ENCODE results near the gene GRAMD4. TPM values are rescaled to one million over a fixed set of nuclear protein-coding genes. Genes with fewer than 3 reads are reported as not detected.

The GRAMD4 gene
- total RNA-seq, 1 experiment from 2014 or later, result 23.4 TPM

GRCh38 chr22:46656856-46657654 is 36.9 kb downstream of the GRAMD4 start:
- no TSS peak for BruUV-seq (replicated peaks)
- no peak for TF ChIP-seq CTCF (IDR thresholded peaks at IDR 0.05; ENCODE audit: insufficient read depth in 1 of 2, low read depth in 1 of 2, low read length in 1 of 2, severe bottlenecking in 1 of 2, unreplicated experiment in 1 of 2)
- intact Hi-C loops (cut with micrococcal nuclease; ENCODE audit: unreplicated experiment), result no loop called here
- Mint-ChIP-seq H3K4me3 (ENCODE audit: unreplicated experiment) (no peak overlapping the region), H3K27ac (ENCODE audit: unreplicated experiment) (no peak overlapping the region), H3K9me3 (ENCODE audit: unreplicated experiment) (no peaks in the 10 kb centered on the region), H3K27me3 (ENCODE audit: insufficient read depth, unreplicated experiment) (no peaks in the 10 kb centered on the region), H3K4me1 (ENCODE audit: low read depth, unreplicated experiment) (peaks cover 9% of the 10 kb centered on the region), H3K36me3 (ENCODE audit: insufficient read depth, unreplicated experiment) (no peaks in the 10 kb centered on the region)
- no peak overlapping the region for H3K4me3 ChIP-seq (ENCODE audit: low read depth, low read length)
- no peaks in the 10 kb centered on the region for H3K9me3 ChIP-seq
- no peaks in the 10 kb centered on the region for H3K36me3 ChIP-seq (ENCODE audit: control insufficient read depth, insufficient read depth, low read length)
- ChIA-PET POLR2A (no interaction called here), CTCF (no interaction called here)
- H3K27me3 ChIP-seq (replicated peaks; ENCODE audit: control insufficient read depth, insufficient read depth, low read length), result no peaks in the 10 kb centered on the region
- DNase-seq, result no peak
- peaks cover 18% of the 10 kb centered on the region for H3K4me1 ChIP-seq

DNA sequence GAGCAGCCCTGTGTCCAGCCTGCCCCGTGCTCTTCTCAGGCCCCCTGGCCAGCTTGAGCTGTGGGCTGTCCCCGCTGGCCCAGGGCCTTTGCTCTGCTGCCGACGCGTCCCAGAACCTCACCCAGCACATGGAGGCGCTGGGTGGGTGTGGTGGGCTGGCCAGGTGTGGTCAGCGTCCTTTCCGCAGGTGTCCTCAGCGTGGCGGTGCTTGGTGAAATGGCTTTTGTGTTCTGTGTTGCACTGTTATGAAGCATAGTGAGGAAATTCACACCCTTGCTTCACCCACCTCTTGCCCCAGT is 37.4 kb downstream of the GRAMD4 start:
- H3K4me1 ChIP-seq, result peaks cover 12% of the 10 kb centered on the region
- intact Hi-C loops (cut with micrococcal nuclease; ENCODE audit: unreplicated experiment), result no loop called here
- no peak overlapping the region for H3K4me3 ChIP-seq (ENCODE audit: low read depth, low read length)
- no peaks in the 10 kb centered on the region for H3K27me3 ChIP-seq (replicated peaks; ENCODE audit: control insufficient read depth, insufficient read depth, low read length)
- H3K36me3 Mint-ChIP-seq (ENCODE audit: insufficient read depth, unreplicated experiment), result no peaks in the 10 kb centered on the region
- H3K36me3 ChIP-seq (ENCODE audit: control insufficient read depth, insufficient read depth, low read length), result no peaks in the 10 kb centered on the region
- POLR2A ChIA-PET, result no interaction called here
- H3K4me3 Mint-ChIP-seq (ENCODE audit: unreplicated experiment), result no peak overlapping the region
- no peaks in the 10 kb centered on the region for H3K27me3 Mint-ChIP-seq (ENCODE audit: insufficient read depth, unreplicated experiment)
- H3K4me1 Mint-ChIP-seq (ENCODE audit: low read depth, unreplicated experiment), result peaks cover 5% of the 10 kb centered on the region
- TF ChIP-seq CTCF (IDR thresholded peaks at IDR 0.05; ENCODE audit: insufficient read depth in 1 of 2, low read depth in 1 of 2, low read length in 1 of 2, severe bottlenecking in 1 of 2, unreplicated experiment in 1 of 2), result no peak
- H3K9me3 ChIP-seq, result no peaks in the 10 kb centered on the region
- CTCF ChIA-PET, result no interaction called here
- H3K9me3 Mint-ChIP-seq (ENCODE audit: unreplicated experiment), result no peaks in the 10 kb centered on the region
- no peak overlapping the region for H3K27ac Mint-ChIP-seq (ENCODE audit: unreplicated experiment)
- no TSS peak for BruUV-seq (replicated peaks)
- DNase-seq, result no peak

GRCh38 chr22:46657996-46658947 is 38.1 kb downstream of the GRAMD4 start:
- Mint-ChIP-seq H3K27me3 (ENCODE audit: insufficient read depth, unreplicated experiment) (no peaks in the 10 kb centered on the region), H3K27ac (ENCODE audit: unreplicated experiment) (no peak overlapping the region), H3K36me3 (ENCODE audit: insufficient read depth, unreplicated experiment) (no peaks in the 10 kb centered on the region), H3K4me3 (ENCODE audit: unreplicated experiment) (no peak overlapping the region), H3K9me3 (ENCODE audit: unreplicated experiment) (no peaks in the 10 kb centered on the region), H3K4me1 (ENCODE audit: low read depth, unreplicated experiment) (no peaks in the 10 kb centered on the region)
- BruUV-seq (replicated peaks), result no TSS peak
- H3K4me1 ChIP-seq, result peaks cover 5% of the 10 kb centered on the region
- CTCF ChIA-PET, result no interaction called here
- no peaks in the 10 kb centered on the region for H3K9me3 ChIP-seq
- DNase-seq, result no peak
- no peak overlapping the region for H3K4me3 ChIP-seq (ENCODE audit: low read depth, low read length)
- no peaks in the 10 kb centered on the region for H3K36me3 ChIP-seq (ENCODE audit: control insufficient read depth, insufficient read depth, low read length)
- H3K27me3 ChIP-seq (replicated peaks; ENCODE audit: control insufficient read depth, insufficient read depth, low read length), result no peaks in the 10 kb centered on the region
- no peak for TF ChIP-seq CTCF (IDR thresholded peaks at IDR 0.05; ENCODE audit: insufficient read depth in 1 of 2, low read depth in 1 of 2, low read length in 1 of 2, severe bottlenecking in 1 of 2, unreplicated experiment in 1 of 2)
- intact Hi-C loops (cut with micrococcal nuclease; ENCODE audit: unreplicated experiment), result no loop called here
- POLR2A ChIA-PET, result no interaction called here

Measured in Caco-2 (cell line).